ENCODE measurements around the gene TDRD1. TPM values are rescaled to one million over a fixed set of nuclear protein-coding genes. Genes with fewer than 3 reads are reported as not detected.

Gene TDRD1
- total RNA-seq, 1 donor from 2014 or later, result 0.31 TPM

GRCh38 chr10:114279289-114279688 lies 100.1 kb downstream of the TDRD1 start:
- ATAC-seq, result no peak
- no peak for DNase-seq (ENCODE audit: low spot score)
- intact Hi-C loops (cut with DNase I), result no loop called here

- intact Hi-C loops (cut with DNase I), result no loop called here
- DNase-seq (ENCODE audit: low spot score) (no peak), ATAC-seq (no peak)
Measured at GRCh38 chr10:114279901-114280644, 100.9 kb downstream of the TDRD1 start.

- intact Hi-C loops (cut with DNase I), result no loop called here
- ATAC-seq (no peak), DNase-seq (ENCODE audit: low spot score) (peak; percentile 42)
Measured at GRCh38 chr10:114281006-114281405, 101.9 kb downstream of the TDRD1 start.

GRCh38 chr10:114281461-114281860 lies 102.3 kb downstream of the TDRD1 start:
- no peak for ATAC-seq
- intact Hi-C loops (cut with DNase I), result no loop called here
- DNase-seq (ENCODE audit: low spot score), result peak; percentile 49

Other genes starting within 250 kb of the TDRD1 start
- gene ADRB1, start 135.5 kb upstream of the TDRD1 start, total RNA-seq, result 0.76 TPM
- gene CCDC186, start 5.2 kb upstream of the TDRD1 start, total RNA-seq, result 23.1 TPM
- 0.62 TPM for gene VWA2, start 59.9 kb downstream of the TDRD1 start, total RNA-seq
- 144 TPM for gene AFAP1L2, start 225.1 kb downstream of the TDRD1 start, total RNA-seq

All from sciatic nerve (tissue), 2 donors.